ELR (cell line): Measurements from ENCODE around the gene PKD1.
"Not testable (repeated sequence)": the region's sequence is repeated elsewhere in the genome, so short reads cannot be mapped to it uniquely, and the experiment has no call there.

ENCODE experiments used
- DNase-seq: peaks from one replicate; pipeline ENCODE4 v3.0.0-alpha.2; 2015; ENCODE audit warnings: low read depth

The PKD1 gene

DNA sequence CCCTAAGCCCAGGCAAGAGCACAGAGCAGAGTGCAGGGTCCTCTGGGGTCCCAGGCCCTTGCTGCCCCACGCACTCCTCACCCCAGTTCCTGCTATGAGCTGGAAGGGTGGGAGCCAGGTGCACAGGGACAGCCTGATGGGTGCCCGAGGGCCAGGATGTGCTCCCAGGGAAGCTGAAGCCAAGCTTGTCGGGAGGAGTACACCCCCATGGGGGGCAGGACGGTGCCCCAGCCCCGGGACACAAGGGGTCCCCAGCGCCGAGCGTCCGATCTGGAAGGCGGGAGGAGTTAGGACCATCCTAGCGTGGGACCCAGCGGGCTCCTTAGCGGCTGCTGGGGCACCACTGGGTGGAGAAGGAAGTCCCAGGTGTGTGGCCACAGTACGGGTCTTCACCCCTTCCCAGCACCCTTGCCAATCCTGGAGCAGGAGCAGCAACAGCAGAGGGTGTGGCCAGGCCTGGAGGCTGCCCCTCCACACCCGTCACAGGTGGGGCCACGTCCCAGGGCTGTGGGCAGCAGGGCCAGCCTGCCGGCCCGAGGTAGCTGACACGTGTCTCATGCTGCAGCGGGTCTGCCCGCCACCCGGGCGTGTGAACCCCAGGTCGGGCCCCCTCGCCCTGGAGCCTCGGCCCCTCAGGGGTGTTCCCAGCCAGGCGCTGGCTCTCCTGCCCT is 11.9 kb downstream of the PKD1 start:
- DNase-seq, result peak; percentile 25

GRCh38 chr16:2122934-2123683 is 12.6 kb downstream of the PKD1 start:
- DNase-seq, result not testable (repeated sequence)

DNA sequence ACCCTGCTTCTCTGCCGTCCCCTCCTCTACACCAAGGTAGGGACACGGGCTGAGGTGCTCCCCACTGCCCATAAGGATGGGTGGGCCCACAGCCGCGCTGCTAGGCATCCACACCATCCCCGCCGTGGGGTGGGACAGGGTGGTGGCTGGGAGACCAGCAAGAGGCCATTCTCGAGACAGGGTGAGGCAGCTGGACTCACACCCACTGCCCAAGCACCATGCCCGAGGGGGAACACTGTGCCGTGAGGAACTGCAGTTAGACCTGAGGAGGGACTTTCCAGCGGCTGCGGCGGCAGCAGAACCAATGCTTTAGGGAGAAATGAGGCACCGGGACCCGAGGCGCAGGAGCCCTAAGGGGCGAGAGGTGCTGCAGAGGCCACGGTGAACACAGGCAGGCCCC is 13.3 kb downstream of the PKD1 start:
- DNase-seq, result no peak

DNA sequence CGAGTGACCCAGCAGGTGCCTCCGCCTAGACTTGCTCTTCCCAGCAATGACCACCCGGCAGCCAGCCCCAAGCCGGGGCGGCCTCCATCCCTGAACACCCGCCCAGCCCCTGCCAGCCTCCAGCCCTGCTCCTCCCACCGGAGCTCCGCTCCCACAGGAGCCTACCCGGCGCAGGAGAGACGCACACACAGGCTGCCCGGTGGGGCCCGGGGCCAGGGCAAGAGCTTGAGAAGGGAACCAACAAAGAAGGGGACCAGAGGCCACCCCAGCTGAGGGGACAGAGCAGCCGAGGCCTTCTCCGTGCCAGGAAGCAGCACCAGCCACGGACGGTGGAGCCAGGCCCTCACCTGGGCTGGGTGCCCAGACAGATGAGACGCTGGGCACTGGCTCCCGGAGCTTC is 13.8 kb downstream of the PKD1 start:
- DNase-seq, result no peak

- DNase-seq, result peak; percentile 79
Observed at GRCh38 chr16:2121325-2121724, 14.4 kb downstream of the PKD1 start.

GRCh38 chr16:2117960-2118722 is 17.6 kb downstream of the PKD1 start:
- not testable (repeated sequence) for DNase-seq

- DNase-seq, result not testable (repeated sequence)
Observed at GRCh38 chr16:2117341-2117740, 18.4 kb downstream of the PKD1 start.

- DNase-seq, result not testable (repeated sequence)
Observed at GRCh38 chr16:2116428-2116827, 19.3 kb downstream of the PKD1 start.

DNA sequence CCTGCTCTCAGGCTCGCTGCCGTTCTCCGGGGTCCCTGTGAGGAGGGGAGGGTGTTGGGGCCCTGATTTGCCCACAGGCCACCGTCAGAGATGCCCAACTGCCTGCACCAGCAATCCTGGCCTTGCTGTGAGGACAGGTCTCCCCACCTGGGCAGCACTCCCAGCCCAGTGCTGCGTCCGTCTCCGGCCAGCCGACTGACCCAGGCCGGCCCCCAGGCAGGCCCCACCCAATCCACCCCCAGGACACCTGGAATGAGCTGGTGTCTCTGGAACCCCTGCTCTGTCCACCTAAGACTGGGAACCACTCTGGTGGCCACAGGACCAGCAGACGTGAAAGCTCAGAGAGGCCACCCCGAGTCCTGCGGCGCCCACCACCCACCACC is 20.1 kb downstream of the PKD1 start:
- no peak for DNase-seq

DNA sequence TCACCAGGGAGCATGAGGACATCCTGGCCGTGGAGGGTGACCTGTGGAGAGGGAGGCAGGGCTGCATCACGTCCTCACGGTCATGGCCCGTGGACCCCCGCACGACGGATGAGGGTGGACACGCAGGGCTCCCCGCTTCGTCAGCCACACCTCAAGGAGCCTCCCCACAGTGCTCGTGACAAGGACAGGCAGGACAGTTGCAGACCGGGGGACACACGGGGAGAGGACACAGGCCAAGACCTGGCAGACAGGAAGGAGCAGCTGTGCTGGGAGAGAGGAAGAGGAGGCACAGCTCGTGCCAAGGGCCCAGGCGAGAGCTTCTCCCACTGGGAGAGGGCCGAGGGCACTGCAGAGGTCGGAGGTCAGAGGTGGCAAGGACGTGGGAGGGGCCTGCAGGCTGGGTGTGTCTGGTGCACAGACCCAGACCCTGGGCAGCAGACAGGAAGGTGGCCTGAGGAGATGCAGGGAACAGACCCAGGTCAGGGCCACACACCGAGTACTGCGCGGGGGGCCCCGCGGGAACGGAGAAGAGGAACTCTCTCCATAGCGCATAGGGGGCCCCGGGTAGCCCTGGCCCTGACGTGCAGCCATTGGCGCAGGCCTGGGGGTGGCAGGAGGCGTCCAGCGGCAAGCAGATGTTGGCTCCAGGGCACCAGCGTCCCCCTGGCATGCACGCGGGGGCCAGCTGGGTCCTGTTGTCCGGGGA is 20.7 kb downstream of the PKD1 start:
- DNase-seq, result not testable (repeated sequence)

DNA sequence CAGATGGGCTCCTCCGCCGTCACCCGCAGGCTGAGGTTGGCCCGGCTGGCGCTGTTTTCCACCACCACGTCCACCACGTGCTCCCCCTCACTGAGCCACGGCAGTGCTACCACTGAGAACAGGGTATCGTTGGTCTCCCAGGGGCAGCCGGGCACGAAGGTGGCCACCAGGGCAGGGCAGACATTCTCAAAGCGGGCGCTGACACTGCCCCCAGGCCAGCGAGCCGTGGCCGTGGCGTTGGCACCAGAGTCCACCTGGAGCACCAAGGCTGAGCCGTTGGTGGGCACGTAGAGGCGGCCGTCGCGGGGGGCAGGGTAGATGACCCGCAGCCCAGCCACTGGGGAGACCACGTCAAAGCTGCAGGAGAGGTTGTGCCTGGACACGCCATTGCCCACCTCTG is 21.5 kb downstream of the PKD1 start:
- DNase-seq, result not testable (repeated sequence)

DNA sequence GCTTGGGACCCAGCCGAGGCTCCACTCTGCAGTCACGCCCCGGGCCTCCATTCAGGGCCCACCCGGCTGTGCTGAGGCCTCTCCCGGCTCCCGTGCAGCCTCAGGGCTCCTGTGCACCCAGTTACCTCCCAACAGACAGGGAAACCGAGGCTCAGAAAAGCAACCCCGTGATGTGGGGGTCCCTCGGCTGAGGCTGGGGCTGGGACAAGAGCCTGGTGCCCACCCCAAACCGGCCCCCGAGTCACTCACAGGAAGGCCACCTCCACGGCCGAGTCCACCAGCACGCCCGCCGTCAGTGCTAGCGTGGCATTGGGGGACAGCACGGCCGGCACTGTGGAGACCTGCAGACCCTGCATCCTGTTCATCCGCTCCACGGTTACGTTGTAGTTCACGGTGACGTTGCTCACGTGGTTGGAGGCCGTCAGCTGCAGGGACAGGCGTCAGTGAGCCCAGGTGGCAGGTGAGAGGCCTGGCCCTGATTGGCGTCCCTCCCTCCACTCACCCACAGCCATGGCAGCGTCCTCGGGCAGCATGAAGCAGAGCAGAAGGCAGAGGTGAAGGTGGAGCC is 23.1 kb downstream of the PKD1 start:
- not testable (repeated sequence) for DNase-seq

DNA sequence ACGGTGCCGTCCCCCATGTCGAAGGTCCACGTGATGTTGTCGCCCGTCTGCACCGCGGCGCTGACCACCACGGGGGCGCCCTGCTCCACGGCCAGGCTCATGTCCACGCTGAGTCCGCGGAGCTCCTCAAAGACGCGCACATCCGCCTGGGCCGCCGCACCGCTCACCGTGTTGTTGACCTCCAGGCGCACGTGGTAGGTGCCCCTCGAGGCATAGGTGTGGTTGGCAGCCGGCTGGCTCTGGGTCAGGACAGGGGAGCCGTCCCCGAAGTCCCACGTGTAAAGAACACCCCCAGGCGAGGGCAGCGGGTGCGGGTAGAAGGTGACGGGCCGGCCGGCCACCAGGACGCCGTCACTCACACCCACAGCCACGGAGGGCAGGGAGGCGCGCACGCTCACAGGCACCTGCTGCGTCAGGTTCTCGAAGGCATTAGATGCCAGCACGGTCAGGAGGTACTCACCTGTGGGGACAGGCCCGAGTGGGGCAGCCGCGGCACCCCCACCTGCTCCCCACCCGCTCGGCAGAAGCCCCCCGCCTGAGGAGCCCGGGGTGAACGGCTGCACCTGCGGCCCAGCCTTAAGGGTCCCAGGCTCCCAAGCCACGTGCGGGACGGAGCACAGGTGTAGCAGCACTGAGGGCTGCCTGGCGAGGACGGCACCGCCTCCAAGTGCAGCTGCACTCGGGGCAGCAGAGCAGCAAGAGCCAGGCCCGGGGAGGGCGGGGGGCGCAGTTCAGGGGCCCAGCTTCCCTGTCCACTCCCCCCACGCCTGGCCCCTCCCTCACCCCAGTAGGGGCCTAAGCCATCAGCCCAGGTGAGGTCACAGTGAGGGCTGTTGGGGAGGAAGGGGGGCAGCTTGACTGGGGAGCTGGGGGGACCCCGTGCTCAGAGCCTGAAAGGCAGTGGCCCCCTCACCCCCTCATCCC is 24.0 kb downstream of the PKD1 start:
- not testable (repeated sequence) for DNase-seq

GRCh38 chr16:2111009-2111353 is 24.7 kb downstream of the PKD1 start:
- DNase-seq, result not testable (repeated sequence)

- not testable (repeated sequence) for DNase-seq
Observed at GRCh38 chr16:2110332-2111008, 25.2 kb downstream of the PKD1 start.

- not testable (repeated sequence) for DNase-seq
Observed at GRCh38 chr16:2109872-2110271, 25.8 kb downstream of the PKD1 start.

GRCh38 chr16:2109271-2109580 is 26.5 kb downstream of the PKD1 start:
- DNase-seq, result not testable (repeated sequence)

GRCh38 chr16:2108446-2109270 is 27.0 kb downstream of the PKD1 start:
- not testable (repeated sequence) for DNase-seq

GRCh38 chr16:2107791-2108125 is 27.9 kb downstream of the PKD1 start:
- not testable (repeated sequence) for DNase-seq
